Stimulated activated memory B cell treated with anti-CD40 and anti-IgM and Interleukin-4, amounts not matched to agents 10 μg/mL and 1 μg/mL and 100 μg/mL, for 72 hours (primary cell): ENCODE results near the gene JOSD1.
"Not testable (repeated sequence)": the region's sequence is repeated elsewhere in the genome, so short reads cannot be mapped to it uniquely, and the experiment has no call there.

Experiments
- ATAC-seq: fragments of 150-1000 bp; cut with Tn5 transposase; 2 replicates; pipeline ENCODE4 v1.10.0; 2021
- H3K27ac Mint-ChIP-seq: one replicate; pipeline ENCODE4 v1.8.0; 2022; ENCODE audit warnings: mild to moderate bottlenecking, mixed read lengths
- H3K27me3 Mint-ChIP-seq: one replicate; pipeline ENCODE4 v1.8.0; 2022; ENCODE audit warnings: mixed read lengths
- H3K36me3 Mint-ChIP-seq: one replicate; pipeline ENCODE4 v1.8.0; 2022; ENCODE audit warnings: mixed read lengths
- H3K4me1 Mint-ChIP-seq: one replicate; pipeline ENCODE4 v1.8.0; 2022; ENCODE audit warnings: mixed read lengths
- H3K4me3 Mint-ChIP-seq: one replicate; pipeline ENCODE4 v1.8.0; 2022; ENCODE audit warnings: mild to moderate bottlenecking, moderate library complexity, mixed read lengths
- H3K9me3 Mint-ChIP-seq: one replicate; pipeline ENCODE4 v1.8.0; 2022; ENCODE audit warnings: mixed read lengths

JOSD1 gene

DNA sequence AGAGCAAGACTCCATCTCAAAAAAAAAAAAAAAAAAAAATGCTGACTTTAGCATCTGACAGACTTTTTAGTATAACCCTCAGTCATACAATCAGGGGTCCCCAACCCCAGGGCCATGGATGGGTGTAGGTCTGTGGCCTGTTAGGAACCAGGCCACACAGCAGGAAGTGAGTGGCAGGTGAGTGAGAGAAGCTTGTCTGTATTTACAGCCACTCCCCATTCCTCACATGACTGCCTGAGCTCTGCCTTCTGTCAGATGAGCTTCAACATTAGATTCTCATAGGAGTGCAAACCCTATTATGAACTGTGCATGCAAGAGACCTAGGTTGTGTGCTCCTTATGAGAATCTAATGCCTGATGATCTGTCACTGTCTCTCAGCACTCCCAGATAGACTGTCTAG is 47.9 kb downstream of the JOSD1 start:
- H3K9me3 Mint-ChIP-seq: no peaks in the 10 kb centered on the region
- H3K4me1 Mint-ChIP-seq: peaks cover 6% of the 10 kb centered on the region
- peaks cover 6% of the 10 kb centered on the region for H3K27me3 Mint-ChIP-seq
- ATAC-seq: no peak
- no peak overlapping the region for H3K4me3 Mint-ChIP-seq
- H3K27ac Mint-ChIP-seq: no peak overlapping the region
- no peaks in the 10 kb centered on the region for H3K36me3 Mint-ChIP-seq

DNA sequence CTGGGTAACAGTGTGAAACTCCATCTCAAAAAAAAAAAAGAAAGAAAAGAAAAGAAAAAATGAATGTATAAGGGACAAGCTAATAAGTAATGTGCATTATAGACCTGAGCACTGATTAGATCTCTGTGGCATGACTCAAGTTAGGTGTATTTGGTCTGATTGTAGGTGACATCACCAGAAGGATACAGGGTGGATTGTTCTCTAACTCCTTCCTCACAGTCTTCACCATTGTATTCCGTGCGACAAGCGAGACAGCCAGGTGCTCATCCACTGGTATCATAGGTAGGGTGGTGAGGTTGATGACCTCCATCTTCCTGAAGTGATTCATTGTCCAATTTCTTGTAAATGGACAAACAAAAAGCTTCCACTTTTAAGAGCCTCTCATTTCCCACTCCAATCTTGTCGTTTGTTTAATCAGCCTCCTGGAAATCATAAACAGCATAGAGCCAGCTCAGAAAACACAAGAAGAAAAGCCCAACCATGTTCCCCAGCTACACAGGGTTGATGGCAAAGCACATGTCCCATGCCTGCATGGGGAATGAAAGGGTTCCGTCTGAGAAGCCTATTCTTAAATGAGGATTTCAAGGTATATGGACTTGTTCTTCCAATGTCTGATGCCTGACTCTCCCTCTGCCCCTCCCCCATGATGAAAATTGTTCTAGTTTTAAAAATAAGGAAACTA is 50.8 kb downstream of the JOSD1 start:
- Mint-ChIP-seq H3K27me3 (peaks cover 9% of the 10 kb centered on the region), H3K27ac (no peak overlapping the region)

DNA sequence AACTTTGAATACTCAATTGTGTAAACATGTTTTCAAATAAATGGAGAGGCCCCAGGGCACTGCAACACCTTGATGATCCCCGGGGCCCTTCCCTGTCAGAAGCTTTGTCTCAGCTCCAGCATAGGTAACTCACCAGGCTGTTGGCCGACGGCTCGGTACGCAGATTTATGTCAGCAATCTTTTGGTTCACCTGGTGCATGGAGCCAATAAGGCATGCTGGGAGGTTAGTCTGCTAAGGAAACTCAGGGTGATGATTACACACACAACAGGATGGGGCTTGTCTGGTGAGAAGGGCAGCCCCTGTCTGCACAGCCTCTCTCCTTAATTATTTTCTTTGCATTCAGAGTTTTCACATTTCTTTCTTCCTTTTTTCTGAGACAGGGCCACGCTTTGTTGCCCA is 55.3 kb downstream of the JOSD1 start:
- H3K4me1 Mint-ChIP-seq: no peaks in the 10 kb centered on the region
- ATAC-seq: no peak
- no peaks in the 10 kb centered on the region for H3K36me3 Mint-ChIP-seq

More for the DNA sequence above, 50.8 kb downstream of the JOSD1 start:
- H3K4me3 Mint-ChIP-seq: no peak overlapping the region
- H3K4me1 Mint-ChIP-seq: no peaks in the 10 kb centered on the region
- no peak for ATAC-seq
- H3K9me3 Mint-ChIP-seq: no peaks in the 10 kb centered on the region
- no peaks in the 10 kb centered on the region for H3K36me3 Mint-ChIP-seq

DNA sequence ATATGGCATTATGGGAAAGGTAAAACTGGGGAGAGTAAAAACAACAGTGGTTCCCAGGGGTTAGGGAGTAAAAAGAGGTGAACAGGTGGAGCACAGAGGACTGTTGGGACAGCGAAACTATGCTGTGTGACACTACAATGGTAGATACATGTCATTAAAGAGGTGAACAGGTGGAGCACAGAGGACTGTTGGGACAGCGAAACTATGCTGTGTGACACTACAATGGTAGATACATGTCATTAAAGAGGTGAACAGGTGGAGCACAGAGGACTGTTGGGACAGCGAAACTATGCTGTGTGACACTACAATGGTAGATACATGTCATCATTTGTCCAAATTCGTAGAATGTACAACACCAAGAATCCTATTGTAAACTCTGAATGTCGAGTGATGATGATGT is 56.5 kb downstream of the JOSD1 start:
- H3K4me3 Mint-ChIP-seq, H3K27ac Mint-ChIP-seq, H3K36me3 Mint-ChIP-seq, H3K4me1 Mint-ChIP-seq, H3K9me3 Mint-ChIP-seq: not testable (repeated sequence)
- peak; percentile 76 for ATAC-seq
- H3K27me3 Mint-ChIP-seq: peaks cover 44% of the 10 kb centered on the region

More for the DNA sequence above, 55.3 kb downstream of the JOSD1 start:
- no peak overlapping the region for H3K4me3 Mint-ChIP-seq
- H3K9me3 Mint-ChIP-seq: no peaks in the 10 kb centered on the region
- no peak overlapping the region for H3K27ac Mint-ChIP-seq
- peaks cover 35% of the 10 kb centered on the region for H3K27me3 Mint-ChIP-seq

DNA sequence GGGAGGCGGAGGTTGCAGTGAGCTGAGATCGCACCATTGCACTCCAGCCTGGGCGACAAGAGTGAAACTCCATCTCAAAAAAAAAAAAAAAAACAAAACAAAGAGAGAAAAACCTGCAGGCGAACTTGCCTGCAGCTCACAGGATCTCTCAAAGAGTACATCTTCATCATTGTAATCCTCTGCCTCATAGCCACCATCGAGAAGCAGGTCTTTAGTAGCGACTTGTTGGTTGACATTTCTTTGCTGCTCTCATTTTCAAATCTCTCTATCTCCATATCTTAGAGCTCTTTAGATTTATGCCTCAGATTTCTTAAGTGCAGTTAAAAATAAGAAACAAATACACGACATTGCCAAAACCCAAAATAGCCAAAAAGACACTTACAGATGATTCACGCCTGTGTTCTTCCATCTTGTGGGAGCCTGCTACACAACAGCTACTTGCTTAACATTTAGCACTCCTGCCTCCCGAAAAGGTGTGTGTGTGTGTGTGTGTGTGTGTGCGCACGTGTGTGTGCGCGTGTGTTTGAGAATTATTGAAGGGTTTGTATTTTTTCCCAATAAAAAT is 59.2 kb downstream of the JOSD1 start:
- H3K4me1 Mint-ChIP-seq: no peaks in the 10 kb centered on the region
- no peak for ATAC-seq

DNA sequence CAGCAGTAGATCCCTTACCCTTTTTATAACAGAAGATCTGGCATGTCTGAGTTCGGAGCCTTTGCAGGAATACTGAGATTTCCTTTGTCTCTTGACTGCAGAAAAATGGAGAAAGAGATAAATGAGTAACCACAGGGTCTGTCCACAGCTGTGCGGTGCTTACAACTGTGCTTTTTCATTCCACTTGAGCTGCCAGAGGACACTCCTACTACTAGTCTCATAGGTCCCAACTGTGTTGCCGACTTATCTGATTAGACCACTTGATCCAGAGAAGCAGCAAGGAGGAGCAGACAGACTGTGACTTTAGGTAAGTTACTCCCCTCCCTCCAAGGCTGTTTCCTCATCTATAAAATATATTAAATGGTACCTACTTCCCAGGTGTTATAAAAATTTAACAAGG is 62.0 kb downstream of the JOSD1 start:
- H3K4me1 Mint-ChIP-seq: no peaks in the 10 kb centered on the region
- no peak overlapping the region for H3K4me3 Mint-ChIP-seq

More for the DNA sequence above, 59.2 kb downstream of the JOSD1 start:
- H3K36me3 Mint-ChIP-seq: no peaks in the 10 kb centered on the region
- H3K27ac Mint-ChIP-seq: no peak overlapping the region
- H3K27me3 Mint-ChIP-seq: peaks cover 37% of the 10 kb centered on the region
- H3K4me3 Mint-ChIP-seq: no peak overlapping the region
- H3K9me3 Mint-ChIP-seq: no peaks in the 10 kb centered on the region

DNA sequence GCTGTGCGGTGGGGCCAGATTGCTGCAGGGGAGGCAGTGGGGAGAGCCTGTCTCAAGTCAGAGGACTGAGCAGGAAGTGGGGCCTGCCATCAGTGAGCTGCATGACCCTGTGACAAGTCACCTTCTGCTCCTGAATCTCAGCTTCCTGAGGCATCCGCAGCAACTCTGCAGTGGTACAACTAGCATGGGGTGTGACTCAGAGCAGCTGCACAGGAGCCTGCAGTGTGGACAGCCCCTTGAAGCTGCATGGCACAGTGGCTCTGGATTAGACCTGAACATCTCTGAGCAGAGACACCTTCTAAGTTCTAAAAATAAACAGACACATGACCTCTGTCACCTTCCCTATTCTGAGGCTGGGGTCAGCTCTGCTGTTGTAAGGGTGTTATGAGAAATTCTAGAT is 62.5 kb downstream of the JOSD1 start:
- H3K36me3 Mint-ChIP-seq: no peaks in the 10 kb centered on the region
- peaks cover 37% of the 10 kb centered on the region for H3K27me3 Mint-ChIP-seq
- H3K4me3 Mint-ChIP-seq: no peak overlapping the region
- ATAC-seq: no peak
- no peaks in the 10 kb centered on the region for H3K4me1 Mint-ChIP-seq
- no peak overlapping the region for H3K27ac Mint-ChIP-seq
- H3K9me3 Mint-ChIP-seq: no peaks in the 10 kb centered on the region

More for the DNA sequence above, 62.0 kb downstream of the JOSD1 start:
- H3K27me3 Mint-ChIP-seq: peaks cover 37% of the 10 kb centered on the region
- no peaks in the 10 kb centered on the region for H3K9me3 Mint-ChIP-seq
- no peaks in the 10 kb centered on the region for H3K36me3 Mint-ChIP-seq
- no peak overlapping the region for H3K27ac Mint-ChIP-seq
- no peak for ATAC-seq
